HG03354 (cell line): ENCODE measurements around the gene KAZALD1.

Experiments used
- ATAC-seq: cut with Tn5 transposase; IDR thresholded peaks from one replicate; pipeline ENCODE4 v1.9.1; 2021; ENCODE audit warnings: mild to moderate bottlenecking; ENCODE audit not compliant: unreplicated experiment, poor library complexity, severe bottlenecking

The KAZALD1 gene

DNA sequence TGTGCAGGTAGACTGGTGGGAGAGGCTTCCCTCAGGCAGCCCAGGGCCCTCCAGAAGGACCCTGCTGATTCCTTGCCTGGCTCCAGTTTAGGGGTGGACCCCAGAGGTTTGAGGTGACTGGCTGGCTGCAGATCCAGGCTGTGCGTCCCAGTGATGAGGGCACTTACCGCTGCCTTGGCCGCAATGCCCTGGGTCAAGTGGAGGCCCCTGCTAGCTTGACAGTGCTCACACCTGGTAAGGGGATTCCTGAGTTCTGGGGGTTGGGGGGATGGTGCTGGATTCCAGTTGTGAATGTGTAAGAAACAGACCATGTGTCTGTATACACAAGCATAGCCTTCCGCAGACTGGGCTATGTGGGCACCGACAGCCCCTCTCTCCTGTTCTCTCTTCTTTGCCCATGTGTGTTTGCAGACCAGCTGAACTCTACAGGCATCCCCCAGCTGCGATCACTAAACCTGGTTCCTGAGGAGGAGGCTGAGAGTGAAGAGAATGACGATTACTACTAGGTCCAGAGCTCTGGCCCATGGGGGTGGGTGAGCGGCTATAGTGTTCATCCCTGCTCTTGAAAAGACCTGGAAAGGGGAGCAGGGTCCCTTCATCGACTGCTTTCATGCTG, 2.7 kb downstream of the KAZALD1 start:
- no peak for ATAC-seq

DNA sequence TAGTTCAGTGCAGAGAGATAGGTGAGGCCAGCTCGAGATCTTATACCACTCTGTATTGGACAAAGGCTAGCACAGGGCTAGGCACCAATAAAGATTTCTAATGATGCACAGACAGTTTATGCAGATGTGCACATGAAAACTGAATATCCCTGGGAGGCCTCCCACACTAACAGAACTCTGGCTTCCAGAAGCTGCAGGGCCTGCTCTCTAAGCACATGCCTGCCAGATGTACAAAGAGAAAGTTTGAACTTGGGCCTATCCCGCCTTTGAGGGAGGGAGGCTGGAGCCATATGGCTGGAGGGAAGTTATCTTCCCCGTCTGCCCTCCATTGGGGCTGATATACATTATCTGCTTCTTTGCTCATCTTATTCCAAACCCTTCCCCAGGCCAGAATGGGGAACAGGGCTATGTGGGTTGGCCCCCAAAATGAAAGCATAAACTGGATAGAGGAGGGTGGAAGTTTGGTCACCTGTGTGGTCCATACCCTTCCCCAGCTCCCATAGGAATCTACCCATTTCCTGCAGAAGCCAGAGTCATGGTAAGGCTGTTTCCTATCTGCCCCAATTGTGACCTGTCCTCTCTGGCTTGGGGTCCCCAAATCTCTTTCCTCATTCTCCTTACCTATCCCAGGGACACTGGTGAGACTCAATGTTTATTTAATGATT, 3.8 kb downstream of the KAZALD1 start:
- ATAC-seq: no peak

DNA sequence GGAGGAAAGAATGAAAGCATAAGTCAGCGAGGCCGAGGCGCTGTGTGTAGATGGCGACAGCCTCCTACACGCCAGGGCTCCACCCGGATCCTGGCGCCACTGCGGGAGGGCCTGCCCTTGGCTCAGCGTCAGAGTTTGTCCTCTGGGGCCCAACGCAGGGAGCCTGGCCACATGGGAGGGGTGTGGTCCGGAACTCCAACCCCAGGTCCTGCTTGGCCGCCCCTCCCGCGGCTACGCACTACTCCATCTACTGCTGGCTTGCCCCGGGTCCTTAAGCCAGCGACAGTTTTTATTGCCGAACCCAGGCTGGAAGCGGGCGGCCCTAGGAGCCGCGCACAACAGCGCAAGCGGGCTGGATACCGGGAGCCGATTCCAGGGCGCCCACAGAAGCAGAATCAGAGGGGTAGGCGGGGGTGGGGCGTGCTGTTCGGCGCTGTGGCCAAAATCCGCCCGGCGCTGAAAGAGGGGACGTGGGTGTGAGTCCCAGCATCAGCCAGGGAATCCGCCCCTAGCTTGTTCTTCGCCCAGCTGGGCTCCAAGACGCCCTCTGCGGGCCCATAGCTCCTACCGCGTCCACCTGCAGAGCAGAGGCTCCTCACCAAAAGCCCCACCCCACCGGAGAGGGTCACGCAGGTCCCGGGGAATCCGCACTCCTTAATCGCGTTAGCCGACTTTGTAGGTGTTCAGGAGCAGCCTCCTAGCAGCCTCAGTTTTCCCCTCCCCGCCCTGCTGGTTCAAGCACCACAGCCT, 4.5 kb downstream of the KAZALD1 start:
- peak; percentile 45 for ATAC-seq

DNA sequence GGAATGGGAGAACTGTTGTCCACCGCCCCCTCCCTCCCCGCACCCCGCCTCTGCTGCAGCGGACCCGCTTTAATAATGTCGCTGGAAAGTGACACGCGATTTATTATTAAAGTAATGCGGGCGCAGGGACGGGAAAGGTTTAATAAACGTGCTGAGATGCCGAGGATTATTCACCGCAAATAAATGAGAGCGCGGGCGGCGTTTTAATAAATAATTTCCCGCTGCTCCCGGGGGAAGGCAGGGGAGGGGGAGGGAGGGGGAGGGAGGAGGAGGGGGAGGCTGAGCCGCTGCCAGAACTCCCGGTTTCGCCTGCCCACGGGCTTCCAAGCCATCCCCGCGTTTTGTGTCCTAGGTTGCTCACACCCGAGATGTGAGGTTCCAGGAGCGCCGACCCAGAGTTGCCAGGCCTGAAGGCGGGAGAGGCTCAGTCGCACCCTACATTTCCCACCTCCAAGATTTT, 5.1 kb downstream of the KAZALD1 start:
- ATAC-seq: no peak

DNA sequence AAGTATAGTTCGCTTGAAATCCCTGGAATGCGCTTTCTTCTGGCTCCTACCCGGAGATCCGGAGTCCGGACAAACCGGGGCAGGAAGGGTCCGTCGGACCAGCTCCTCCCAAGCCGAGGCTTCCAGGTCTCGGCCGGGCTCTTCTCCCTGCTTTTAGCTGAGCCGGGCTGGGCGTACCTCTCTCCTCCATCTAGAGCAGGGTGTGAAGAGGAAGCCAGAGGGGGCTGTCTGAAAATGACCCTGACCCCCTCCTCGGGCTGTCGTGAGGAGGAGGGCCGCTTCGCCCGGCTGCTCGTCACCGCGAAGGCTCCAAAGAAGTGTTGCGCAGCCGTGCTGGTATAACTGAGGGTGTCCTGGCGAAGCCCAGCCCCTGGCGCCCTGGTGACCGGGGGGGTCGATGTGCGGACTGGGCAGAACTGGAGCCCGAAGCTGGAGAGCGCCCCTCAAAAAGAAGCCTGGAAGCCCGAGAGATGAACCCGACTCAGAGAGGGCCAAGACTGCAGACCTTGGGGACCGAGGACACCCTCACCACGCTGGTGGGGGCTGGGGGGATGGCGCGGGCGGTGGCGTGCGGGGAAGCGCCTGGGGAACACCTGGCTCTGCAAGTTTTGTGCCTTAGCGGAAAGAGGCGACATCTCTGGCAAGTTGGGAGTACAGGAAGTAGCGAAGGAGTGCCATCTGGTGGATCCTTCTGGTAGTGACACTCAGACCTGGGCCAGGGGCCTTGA, 5.7 kb downstream of the KAZALD1 start:
- ATAC-seq: peak; percentile 57

DNA sequence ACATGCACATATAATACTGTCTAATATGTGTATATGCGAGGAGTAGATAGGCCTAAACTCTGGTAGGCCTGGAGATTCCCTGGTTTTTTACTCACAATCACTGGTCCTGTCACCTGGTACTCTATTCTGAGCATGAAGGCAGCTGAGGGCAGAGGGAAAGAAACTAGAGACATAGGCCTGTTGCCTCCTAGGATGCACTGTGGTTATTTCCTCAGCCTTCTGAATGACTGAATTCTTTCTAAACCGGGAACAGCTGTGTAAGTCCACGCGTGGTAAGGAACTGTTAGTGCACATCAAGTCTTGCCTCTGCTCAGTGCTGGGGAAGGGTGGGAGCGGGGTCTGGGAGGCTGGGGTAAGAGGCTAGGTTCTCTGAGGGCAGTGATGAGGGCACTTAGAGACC, 7.7 kb downstream of the KAZALD1 start:
- no peak for ATAC-seq

DNA sequence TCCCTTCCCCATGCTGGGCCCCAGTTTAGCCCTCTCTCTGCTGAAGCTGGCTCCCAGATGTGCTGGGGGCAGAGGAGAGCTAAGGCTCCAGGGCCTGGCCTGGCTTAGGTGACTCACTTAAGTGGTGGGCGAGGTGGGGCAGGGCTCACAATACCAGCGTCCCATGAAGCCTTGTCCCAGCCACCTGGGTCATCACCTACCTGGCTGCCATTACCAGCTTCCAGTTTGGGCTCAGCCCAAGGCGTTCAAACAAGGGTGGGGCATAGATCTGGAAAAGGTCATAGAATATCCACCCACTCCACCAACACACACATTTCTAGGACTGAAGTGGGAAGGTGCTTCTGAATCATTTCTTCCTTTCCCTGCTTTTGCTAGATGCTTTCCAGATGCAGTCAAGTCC, 8.3 kb downstream of the KAZALD1 start:
- no peak for ATAC-seq

DNA sequence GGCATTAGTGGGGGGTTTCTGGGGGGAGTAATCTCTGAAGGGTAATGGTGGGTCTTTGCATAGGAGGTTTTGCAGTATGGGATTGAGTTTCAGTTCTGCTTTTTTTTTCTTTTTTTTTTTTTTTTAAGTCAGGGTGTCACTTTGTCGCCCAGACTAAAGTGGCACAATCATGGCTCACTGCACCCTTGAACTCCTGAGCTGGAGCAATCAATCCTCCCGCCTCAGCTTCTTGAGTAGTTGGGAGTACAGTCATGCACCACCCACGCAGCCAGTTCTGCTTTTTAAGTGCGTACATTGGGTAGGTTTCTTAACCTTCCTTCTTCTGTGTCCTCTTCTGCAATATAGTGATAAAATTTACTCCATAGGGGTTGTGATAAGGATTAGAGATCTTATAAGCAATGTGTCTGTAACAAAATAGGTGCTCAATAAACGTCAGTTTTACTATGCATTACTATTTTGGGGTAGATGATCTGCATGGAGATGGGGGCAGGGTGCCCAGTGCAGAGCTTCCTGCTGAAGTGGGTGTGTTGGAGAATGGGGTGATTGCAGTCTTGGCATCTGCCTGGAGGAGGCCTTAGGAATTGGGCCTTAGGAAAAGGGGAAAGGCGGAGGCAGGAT, 9.6 kb downstream of the KAZALD1 start:
- ATAC-seq: no peak

DNA sequence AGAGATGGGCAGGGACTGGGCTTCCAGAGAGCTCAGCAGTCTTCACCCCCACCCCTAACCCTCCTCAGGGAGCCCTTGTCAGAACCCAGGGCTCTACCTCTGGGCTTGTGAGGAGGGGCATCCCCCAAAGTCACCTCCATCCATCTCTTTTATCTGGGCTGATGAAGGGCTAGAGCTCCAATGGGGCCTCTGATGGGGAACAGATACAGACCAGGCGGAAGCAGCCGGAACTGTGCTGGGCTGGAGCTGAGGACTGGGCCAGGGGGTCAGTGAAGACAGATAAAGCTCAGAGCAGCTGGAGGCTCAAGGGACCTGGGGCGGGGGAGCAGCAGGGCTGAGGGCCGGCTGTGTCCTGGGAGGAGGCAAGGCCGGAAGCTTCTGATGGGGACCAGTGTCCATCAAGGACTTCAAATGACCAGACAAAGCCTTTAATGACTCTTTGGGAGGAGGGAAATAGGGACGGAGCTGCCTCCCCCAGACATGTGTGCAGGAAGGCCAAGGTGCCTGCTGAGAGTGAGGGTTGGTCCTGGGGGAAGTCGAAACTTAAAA, 10.2 kb downstream of the KAZALD1 start:
- ATAC-seq: no peak

DNA sequence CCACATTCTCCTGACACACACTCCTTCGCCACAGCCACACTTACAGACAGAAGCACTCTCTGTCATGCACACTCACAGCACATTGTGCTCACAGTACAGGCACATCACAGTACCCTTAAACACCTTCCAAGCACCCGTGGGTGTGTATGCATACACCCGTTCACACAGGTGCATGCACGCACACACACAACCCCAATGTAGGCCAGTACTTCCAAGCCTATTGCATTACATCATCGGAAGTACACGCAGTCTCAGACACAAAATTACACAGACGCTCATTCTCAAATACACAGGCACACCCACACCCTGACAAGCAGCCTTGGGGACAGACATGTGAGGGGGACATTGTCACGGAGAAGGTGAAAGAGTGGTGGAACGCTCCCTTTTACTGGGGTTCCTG, 11.1 kb downstream of the KAZALD1 start:
- no peak for ATAC-seq

DNA sequence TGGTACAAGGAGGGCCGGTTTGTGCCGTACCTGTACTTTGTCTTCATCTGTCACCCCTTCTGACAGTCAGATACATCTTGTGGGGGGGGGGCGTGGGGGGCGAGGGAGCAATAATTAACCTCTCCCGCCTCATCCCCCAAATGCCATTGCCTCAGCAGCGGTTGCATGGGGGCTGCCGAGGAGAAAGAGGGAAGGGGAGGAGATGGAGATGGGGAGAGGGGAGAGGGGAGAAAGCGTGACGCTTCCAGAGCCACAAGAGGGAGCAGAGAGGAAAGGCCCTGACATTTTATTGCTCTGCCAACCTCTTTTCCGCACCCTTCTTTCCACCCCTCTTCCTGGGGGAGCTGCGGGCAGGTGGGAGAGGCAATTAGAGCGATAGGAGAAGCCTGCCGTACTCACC, 11.8 kb downstream of the KAZALD1 start:
- ATAC-seq: no peak

DNA sequence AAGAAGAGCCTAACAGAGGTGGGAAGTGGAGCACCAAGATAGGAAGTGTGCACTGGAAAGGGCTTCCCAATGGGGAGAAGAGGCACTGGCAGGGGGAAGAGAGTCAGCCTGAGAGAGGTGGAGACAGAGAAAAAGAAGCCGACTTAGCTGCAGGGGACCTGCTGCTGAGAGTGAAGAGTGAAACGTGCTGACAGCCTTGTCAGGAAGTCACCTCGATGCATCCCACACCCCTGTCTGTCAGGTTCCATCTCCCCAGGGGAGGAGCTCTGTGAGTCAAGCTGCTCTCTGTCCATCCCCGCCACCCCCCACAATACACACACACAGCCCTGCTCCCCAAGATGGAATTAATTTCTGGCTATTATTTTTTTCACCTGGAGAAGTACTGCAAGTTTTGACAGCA, 14.0 kb downstream of the KAZALD1 start:
- ATAC-seq: no peak

DNA sequence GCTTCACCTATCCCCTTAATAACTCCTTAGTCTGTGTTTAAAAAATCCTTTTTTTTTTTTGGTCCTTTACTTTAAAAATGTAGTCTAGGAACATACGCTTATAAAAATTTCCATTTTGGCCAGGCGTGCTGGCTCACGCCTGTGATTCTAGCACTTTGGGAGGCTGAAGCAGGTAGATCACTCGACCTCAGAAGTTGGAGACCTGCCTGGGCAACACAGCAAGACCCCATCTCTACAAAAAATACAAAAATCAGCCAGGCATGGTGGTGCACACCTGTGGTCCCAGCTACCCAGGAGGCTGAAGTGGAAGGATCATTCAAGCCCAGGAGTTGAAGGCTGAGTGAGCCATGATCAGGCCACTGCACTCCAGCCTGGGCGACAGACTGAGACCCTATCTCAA, 14.8 kb downstream of the KAZALD1 start:
- no peak for ATAC-seq

DNA sequence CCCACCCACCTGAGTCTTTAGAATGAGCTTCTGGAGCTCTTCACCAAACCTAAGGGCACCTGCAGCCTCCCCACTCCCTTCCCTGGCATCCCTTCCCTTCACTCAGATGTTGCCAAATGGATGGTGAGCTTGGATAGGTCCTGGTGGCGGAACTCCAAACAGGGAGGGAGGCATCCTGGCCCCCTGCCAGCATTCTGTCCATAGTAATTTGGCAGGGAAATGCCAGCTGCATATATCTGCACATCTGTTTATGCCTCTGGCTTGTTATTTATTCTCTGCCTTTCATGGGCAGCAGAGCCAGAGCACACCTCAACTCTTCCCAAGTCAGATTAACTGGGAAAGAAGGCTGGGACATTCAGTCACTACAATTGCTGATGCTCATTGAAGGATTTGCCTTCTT, 18.1 kb downstream of the KAZALD1 start:
- ATAC-seq: no peak

DNA sequence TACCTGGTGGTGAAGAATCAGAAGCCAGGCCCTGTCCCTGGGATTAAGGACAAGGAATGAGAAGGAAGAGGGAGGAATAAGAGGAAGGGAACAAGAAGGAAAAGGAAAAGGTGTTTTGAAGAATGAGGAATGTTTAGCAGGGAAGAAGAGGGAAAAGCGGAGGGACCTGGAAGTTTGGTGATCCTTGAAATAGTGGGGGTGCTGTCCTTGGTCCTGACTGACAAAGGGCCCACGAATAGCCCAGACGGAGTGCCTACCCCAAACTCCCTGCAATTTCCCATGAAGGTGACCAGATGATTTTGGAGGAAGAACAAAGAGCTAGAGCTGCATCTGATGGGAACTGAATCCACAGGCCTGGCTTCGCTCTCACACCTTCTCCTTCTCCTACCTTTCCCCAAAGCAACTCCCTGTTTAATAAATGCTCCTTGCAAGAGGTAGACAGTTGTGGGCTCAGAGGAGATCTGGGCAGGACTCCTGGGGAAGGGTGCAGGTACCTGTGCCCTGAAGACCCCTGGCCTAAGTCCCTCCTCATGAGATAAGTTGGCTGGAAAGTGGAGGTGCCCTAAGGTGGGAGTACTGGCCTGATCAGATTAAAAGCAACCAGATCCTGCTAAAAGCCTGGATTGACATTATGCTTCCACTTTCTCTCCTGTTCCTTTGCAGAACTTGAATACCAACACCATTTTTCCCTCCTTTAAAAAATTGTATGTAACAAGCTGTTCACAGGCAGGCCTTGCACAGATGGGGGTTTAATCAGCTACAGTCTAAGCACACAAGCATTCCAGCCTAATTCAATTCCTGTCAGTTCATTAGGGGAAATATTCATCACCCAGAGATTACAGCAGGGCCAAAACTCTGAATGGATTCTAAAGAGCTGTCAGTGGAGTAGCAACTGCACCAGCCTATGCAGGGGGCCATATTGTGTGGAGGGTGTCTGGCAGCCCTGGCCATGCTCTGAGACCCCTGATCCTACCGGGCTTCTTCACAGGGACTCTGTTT, 19.4 kb downstream of the KAZALD1 start:
- ATAC-seq: no peak

DNA sequence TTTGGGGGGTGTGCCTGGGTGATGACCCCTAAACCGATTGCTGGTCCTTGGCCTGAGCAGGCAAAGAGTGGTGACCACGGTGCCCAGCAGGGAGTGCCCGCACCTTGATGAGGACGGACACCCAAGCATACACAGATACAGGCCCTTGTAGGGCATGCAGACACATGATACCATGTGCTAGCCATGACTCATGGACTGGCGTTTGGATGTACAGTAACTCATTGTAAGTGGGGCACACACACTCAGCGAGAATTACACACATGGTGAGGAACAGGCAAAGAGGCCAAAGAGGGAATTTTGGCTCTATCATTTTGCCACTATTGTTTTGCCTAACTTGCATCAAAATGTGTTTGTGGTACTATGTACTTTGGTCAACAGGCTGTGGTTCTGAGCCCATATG, 24.1 kb downstream of the KAZALD1 start:
- no peak for ATAC-seq

DNA sequence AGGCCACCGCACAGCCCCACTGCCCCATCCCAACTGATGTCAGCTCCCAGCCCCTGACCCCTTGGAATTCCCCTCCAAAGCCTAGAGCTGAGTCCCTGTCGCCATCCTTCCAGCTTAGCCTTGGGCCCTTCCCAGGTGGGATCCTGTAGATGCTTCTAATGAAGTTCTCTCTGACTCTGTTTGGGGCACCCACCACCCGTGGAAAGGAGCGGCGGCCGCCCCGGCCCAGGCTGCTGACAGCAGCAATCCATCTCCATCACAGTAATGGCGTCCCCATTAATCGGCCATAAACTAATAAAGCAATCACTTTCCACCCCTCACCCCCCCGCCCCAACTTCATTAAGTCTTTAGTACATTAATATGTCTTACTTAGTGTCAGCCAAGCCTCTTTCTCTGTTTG, 25.6 kb downstream of the KAZALD1 start:
- no peak for ATAC-seq

DNA sequence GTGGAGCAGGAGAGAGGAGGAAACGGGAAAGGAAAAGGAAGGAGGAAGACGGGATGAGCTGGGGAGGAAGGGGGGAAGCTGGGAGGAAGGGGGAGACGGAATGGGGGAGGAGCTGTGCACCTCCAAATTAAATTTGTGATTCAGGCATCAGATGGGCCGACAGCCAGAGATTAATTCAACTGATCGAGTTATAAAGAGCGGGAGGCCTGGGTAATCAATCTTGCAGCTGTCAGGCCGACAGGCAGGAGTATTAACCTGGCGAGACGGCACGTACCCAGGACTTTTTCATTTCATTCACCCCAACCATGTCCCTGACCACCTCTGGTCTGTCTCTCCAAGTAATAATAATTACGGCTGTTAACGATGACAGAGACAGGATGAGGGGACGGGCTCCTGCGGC, 26.2 kb downstream of the KAZALD1 start:
- no peak for ATAC-seq
